NT2/D1 (cell line): ENCODE results near the gene AGL.

Experiments used
- DNase-seq: peaks from one replicate; pipeline ENCODE4 v3.0.0-alpha.2; 2011; ENCODE audit warnings: low read depth, low spot score
- H3K27me3 ChIP-seq: 2 replicates; pipeline ENCODE4 v1.6.0; 2011; ENCODE audit warnings: mild to moderate bottlenecking; ENCODE audit not compliant: insufficient read length, insufficient read depth
- H3K36me3 ChIP-seq: 2 replicates; pipeline ENCODE4 v1.6.1; 2011; ENCODE audit warnings: mild to moderate bottlenecking, low read length, mixed read lengths; ENCODE audit not compliant: insufficient read depth, insufficient read length
- H3K4me1 ChIP-seq: 2 replicates; pipeline ENCODE4 v1.5.1; 2011; ENCODE audit not compliant: insufficient read depth, insufficient read length
- H3K4me3 ChIP-seq: 2 replicates; pipeline ENCODE4 v1.5.1; 2011; ENCODE audit warnings: low read depth; ENCODE audit not compliant: insufficient read length
- H3K9ac ChIP-seq: 2 replicates; pipeline ENCODE4 v1.6.0; 2011; ENCODE audit warnings: low read depth; ENCODE audit not compliant: insufficient read length
- H3K9me3 ChIP-seq: 2 replicates; pipeline ENCODE4 v1.5.1; 2011; ENCODE audit warnings: mild to moderate bottlenecking, low read length; ENCODE audit not compliant: insufficient read depth
- SUZ12 ChIP-seq: IDR thresholded peaks from 2 replicates; pipeline ENCODE4 v1.6.1; 2011; ENCODE audit not compliant: insufficient read length, insufficient read depth; ENCODE audit errors: extremely low read depth
- YY1 ChIP-seq: IDR thresholded peaks from 2 replicates; pipeline ENCODE4 v1.6.1; 2011; ENCODE audit not compliant: insufficient read length, insufficient read depth
- ZNF274 ChIP-seq: IDR thresholded peaks from 2 replicates; pipeline ENCODE4 v1.6.1; 2011; ENCODE audit warnings: mild to moderate bottlenecking, low read depth, low read length

AGL gene

DNA sequence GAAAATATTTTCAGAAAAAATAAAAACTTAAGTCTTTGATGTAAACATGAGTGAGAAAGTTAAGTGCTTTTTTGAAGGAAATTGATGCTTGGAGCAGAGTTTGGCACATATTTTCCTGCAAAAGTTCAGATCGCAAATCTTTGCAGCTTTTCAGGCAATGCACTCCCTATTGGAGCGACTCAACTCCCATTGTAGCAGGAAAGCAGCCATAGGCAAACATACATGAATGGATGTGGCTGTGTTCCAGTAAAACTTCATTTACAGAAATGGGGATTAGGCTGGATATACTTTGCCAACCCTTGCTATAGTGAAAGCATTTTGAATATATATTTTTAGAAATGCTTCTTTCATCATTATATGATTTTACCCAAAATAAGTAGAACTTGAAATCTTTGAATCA, 8.1 kb downstream of the AGL start:
- peaks cover 6% of the 10 kb centered on the region; the same call in 1 of the 2 replicates for H3K9me3 ChIP-seq

DNA sequence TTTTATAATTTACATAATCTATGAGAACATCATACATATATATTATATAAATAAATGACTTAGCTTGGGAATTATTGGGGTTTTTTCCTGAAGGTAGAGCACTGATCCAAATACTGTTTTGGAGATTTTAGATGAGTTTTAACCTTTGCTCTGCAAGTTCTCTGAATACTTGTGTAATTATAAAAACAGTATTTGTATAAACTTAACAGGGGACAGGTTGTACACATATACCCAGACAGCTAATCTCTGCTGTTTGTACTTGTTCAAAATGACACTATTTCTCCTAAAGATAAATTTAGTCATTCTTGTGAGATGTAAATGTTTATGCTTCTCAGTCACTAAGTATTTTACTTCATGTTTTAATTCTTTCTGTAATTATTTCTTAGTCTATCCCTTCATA, 8.7 kb downstream of the AGL start:
- Histone ChIP-seq H3K36me3 (peaks cover 3% of the 10 kb centered on the region), H3K9me3 (peaks cover 6% of the 10 kb centered on the region; the same call in 1 of the 2 replicates), H3K4me1 (no peaks in the 10 kb centered on the region), H3K27me3 (no peaks in the 10 kb centered on the region), H3K9ac (no peak overlapping the region), H3K4me3 (no peak overlapping the region)
- TF ChIP-seq SUZ12 (no peak), YY1 (no peak), ZNF274 (no peak)
- no peak for DNase-seq

More for the DNA sequence above, 8.1 kb downstream of the AGL start:
- no peak overlapping the region for H3K4me3 ChIP-seq
- no peak for DNase-seq
- no peak overlapping the region for H3K9ac ChIP-seq
- peaks cover 3% of the 10 kb centered on the region for H3K36me3 ChIP-seq
- no peaks in the 10 kb centered on the region for H3K4me1 ChIP-seq
- no peaks in the 10 kb centered on the region for H3K27me3 ChIP-seq
- TF ChIP-seq SUZ12, result no peak
- TF ChIP-seq YY1, result no peak
- TF ChIP-seq ZNF274, result no peak

DNA sequence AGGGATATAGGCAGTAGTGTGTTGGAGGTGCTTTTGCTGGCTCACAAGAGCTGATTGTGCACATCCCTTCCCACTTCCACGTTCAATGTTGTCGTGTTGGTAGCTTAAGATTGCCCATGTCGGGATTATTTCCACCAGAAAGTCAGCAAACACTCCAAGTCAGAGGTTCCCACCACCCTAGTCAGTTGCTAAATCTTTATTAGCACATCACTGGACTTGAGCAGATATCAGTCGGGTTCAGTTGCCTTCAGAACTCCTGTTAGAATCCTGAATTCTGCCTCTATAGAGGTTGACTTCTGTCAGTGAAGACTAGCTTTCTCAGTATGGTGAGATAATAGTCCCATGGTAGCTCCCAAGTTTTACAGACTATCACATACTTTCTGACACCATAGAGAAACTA, 10.5 kb downstream of the AGL start:
- H3K36me3 ChIP-seq, result peaks cover 3% of the 10 kb centered on the region
- H3K4me1 ChIP-seq, result no peaks in the 10 kb centered on the region
- no peaks in the 10 kb centered on the region for H3K27me3 ChIP-seq
- no peak overlapping the region for H3K4me3 ChIP-seq
- peaks cover 6% of the 10 kb centered on the region; the same call in 1 of the 2 replicates for H3K9me3 ChIP-seq
- TF ChIP-seq SUZ12 (no peak), YY1 (no peak), ZNF274 (no peak)
- no peak overlapping the region for H3K9ac ChIP-seq
- DNase-seq, result no peak

DNA sequence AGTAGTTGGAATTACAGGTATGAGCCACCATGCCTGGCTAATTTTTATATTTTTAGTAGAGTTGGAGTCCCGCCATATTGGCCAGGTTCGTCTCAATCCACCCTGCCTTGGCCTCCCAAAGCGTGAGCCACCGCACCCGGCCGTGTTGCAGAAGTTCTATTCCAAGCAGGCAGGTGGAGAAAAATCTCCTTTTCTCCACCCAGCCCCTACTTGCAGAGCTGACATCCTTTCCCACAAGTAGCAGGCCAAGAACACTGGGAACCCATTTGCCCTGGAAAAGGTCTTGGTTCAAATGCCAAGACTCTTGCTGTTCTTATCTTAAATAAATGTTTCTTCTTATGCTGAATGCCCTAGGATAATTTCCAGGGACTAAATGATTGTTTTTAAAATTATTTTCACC, 17.5 kb downstream of the AGL start:
- no peaks in the 10 kb centered on the region for H3K4me1 ChIP-seq
- H3K4me3 ChIP-seq, result no peak overlapping the region
- DNase-seq, result no peak
- H3K9me3 ChIP-seq, result no peaks in the 10 kb centered on the region
- H3K27me3 ChIP-seq, result no peaks in the 10 kb centered on the region
- no peak overlapping the region for H3K9ac ChIP-seq
- TF ChIP-seq ZNF274 (no peak), YY1 (no peak), SUZ12 (no peak)
- no peaks in the 10 kb centered on the region for H3K36me3 ChIP-seq

DNA sequence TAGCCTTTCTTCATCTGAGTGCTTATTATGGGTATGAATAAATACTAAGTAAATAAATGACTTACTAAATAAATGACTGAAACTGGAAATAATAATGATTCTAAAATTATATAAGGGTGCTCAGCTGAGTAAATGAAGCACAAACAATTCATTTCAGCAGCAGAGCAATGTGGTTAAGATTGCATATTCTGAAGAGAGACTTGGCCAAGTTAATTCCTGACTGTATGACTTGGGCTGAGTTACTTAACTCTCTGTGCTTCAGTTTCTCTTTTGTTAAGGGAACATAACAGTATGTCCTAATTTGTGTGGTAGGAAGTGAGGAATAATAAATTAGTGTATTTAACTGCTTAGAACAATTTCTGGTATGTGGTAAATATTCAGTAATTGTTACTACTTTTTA, 19.1 kb downstream of the AGL start:
- no peaks in the 10 kb centered on the region for H3K9me3 ChIP-seq
- no peak for TF ChIP-seq SUZ12
- TF ChIP-seq ZNF274, result no peak
- no peak for TF ChIP-seq YY1
- no peak overlapping the region for H3K4me3 ChIP-seq
- no peaks in the 10 kb centered on the region for H3K4me1 ChIP-seq
- no peak for DNase-seq
- H3K27me3 ChIP-seq, result no peaks in the 10 kb centered on the region
- no peak overlapping the region for H3K9ac ChIP-seq
- no peaks in the 10 kb centered on the region for H3K36me3 ChIP-seq

DNA sequence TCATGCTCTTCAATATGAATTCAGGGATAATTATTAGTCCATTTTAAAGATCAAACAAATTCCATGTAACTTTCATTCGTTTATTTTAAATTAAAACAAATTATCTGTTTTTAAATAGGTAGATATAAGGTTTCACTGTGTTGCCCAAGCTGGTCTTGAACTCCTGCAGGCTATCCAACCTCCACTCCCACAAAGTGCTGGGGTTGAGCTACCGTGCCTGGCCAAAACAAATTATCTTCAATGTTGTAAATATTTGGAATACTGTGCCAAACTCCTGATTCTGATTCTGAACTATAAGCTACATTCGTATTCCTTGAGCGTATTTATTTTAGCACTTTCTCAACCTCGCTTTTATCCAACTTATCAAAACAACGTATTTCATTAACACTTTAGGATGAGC, 19.6 kb downstream of the AGL start:
- DNase-seq, result no peak
- H3K4me3 ChIP-seq, result no peak overlapping the region
- H3K4me1 ChIP-seq, result no peaks in the 10 kb centered on the region
- no peak overlapping the region for H3K9ac ChIP-seq
- no peaks in the 10 kb centered on the region for H3K36me3 ChIP-seq
- H3K9me3 ChIP-seq, result no peaks in the 10 kb centered on the region
- no peaks in the 10 kb centered on the region for H3K27me3 ChIP-seq
- TF ChIP-seq SUZ12 (no peak), YY1 (no peak)

DNA sequence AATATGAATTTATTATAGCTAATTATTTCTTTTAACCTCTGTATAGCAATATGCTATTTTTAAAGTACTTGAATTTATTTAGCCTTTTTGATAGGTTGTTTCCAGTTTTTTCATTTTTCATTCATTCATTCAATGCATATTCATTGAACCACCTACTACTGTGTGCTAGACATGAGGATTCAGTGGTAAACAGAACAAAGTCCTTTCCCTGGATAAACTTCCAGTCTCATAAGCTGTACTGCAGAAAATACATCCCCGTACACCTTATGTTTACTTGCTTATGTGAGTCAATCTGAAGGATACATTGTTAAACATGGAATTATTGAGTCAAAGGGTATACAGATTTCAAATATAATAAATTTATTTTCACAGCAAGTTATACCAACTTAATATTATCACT, 21.9 kb downstream of the AGL start:
- peaks cover 4% of the 10 kb centered on the region for H3K36me3 ChIP-seq
- no peaks in the 10 kb centered on the region for H3K4me1 ChIP-seq
- H3K27me3 ChIP-seq, result no peaks in the 10 kb centered on the region
- H3K4me3 ChIP-seq, result no peak overlapping the region
- no peaks in the 10 kb centered on the region for H3K9me3 ChIP-seq
- H3K9ac ChIP-seq, result no peak overlapping the region
- TF ChIP-seq SUZ12, result no peak
- TF ChIP-seq ZNF274, result no peak
- no peak for TF ChIP-seq YY1
- no peak for DNase-seq

DNA sequence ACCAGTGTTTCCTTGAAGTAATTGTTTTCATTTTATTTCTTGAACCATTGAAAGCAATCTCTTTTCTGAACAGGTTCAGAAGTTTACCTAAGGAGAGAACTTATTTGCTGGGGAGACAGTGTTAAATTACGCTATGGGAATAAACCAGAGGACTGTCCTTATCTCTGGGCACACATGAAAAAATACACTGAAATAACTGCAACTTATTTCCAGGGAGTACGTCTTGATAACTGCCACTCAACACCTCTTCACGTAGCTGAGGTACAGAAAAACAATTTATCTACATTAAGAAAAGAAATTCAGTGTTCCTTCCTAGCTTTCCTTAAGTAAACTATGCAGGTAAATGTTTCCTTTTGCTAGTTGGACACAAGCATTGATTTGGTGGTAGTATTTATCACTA, 27.4 kb downstream of the AGL start:
- DNase-seq, result no peak
- Histone ChIP-seq H3K4me1 (no peaks in the 10 kb centered on the region), H3K4me3 (no peak overlapping the region), H3K9ac (no peak overlapping the region), H3K36me3 (peaks cover 12% of the 10 kb centered on the region), H3K9me3 (no peaks in the 10 kb centered on the region), H3K27me3 (no peaks in the 10 kb centered on the region)
- TF ChIP-seq SUZ12, result no peak
- no peak for TF ChIP-seq YY1
